Ovary (tissue), 3 donors: ENCODE measurements around the gene NSD1.

Experiments used
- EP300 ChIP-seq: sonication (generic); formaldehyde crosslinking; IDR thresholded peaks from one replicate; pipeline ENCODE4 v1.6.1; 2017; ENCODE audit warnings: antibody characterized with exemption
- POLR2A ChIP-seq: fragments of 450-650 bp; IDR thresholded peaks from one replicate; pipeline ENCODE4 v1.6.1; 2017; ENCODE audit warnings: antibody characterized with exemption, mild to moderate bottlenecking, moderate library complexity
- TF ChIP-seq, protein P1 (sequence below), 3 donors: fragments of 450-650 bp in 2 of 3; fragments of 200-600 bp in 1 of 3; IDR thresholded peaks; one replicate each; pipeline versions ENCODE4 v1.5.1 to v1.8.0; 2016 to 2022; ENCODE audit warnings: antibody characterized with exemption in 3 of 3, mild to moderate bottlenecking in 1 of 3
- donor health status: DM: no; HTN: no; CAD: no.

DNA sequence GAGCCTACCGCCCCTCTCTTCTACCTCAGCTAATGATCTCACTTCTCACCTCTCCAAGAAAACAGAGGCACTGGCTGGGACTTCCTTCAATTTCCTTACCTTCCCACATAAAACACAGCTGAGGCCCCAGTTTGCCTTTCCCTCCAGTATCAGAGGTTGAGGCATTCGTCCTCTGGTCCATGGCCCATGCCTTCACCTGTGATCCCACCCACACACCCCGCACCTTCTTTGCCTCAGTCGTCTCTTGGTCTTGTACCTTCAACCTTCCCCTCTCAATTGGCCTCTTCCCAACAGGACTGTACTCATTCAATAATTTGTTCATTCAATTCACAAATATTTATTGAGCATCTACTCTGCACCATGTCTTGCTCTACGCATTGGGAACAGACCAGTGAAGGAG lies 11.0 kb upstream of the NSD1 start:
- TF ChIP-seq, protein P1, sequence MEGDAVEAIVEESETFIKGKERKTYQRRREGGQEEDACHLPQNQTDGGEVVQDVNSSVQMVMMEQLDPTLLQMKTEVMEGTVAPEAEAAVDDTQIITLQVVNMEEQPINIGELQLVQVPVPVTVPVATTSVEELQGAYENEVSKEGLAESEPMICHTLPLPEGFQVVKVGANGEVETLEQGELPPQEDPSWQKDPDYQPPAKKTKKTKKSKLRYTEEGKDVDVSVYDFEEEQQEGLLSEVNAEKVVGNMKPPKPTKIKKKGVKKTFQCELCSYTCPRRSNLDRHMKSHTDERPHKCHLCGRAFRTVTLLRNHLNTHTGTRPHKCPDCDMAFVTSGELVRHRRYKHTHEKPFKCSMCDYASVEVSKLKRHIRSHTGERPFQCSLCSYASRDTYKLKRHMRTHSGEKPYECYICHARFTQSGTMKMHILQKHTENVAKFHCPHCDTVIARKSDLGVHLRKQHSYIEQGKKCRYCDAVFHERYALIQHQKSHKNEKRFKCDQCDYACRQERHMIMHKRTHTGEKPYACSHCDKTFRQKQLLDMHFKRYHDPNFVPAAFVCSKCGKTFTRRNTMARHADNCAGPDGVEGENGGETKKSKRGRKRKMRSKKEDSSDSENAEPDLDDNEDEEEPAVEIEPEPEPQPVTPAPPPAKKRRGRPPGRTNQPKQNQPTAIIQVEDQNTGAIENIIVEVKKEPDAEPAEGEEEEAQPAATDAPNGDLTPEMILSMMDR (IDR thresholded peaks at IDR 0.05), result no peak
- TF ChIP-seq POLR2A, result no peak
- no peak for TF ChIP-seq EP300
